ENCODE measurements around the gene IFI35.
"Not testable (repeated sequence)": the region's sequence is repeated elsewhere in the genome, so short reads cannot be mapped to it uniquely, and the experiment has no call there.

Gene IFI35

DNA sequence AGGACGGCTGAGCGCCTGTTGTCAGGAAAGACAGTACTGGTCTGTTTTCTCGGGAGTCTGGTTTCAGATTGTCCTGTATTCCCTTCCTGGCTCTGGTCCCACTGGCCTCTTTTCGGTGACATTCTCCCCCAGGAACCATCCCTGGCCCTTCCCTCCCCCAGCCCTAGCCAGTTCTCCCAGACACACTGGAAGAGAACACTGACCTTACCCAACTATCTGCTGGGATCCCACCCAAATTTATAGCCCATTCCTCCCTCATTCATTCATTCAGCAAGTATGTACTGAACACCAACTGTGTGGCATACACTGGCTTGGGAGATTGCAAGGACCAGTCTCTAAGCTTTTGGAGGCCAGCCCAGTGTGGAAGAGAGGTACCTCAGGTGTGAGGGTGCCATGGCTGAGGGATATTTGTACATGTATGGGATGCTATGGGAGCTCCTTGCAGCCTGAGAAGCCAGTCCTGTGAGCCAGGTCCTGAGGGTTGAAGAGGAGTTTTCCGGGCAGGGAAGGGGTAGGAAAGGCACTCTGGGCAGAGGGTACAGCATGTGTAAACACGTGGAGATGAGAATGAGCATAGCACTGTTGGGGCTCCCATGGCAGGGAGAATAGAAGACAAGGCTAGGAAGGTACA lies 23.7 kb downstream of the IFI35 start:
- Histone ChIP-seq H3K27me3 (ENCODE audit: control insufficient read depth, insufficient read depth, low read length) (no peaks in the 10 kb centered on the region), H3K4me1 (ENCODE audit: control insufficient read depth, insufficient read depth, low read length) (no peaks in the 10 kb centered on the region), H3K4me3 (ENCODE audit: low read length) (no peak overlapping the region), H3K9me3 (ENCODE audit: control insufficient read depth, low read length) (no peaks in the 10 kb centered on the region), H3K36me3 (ENCODE audit: control insufficient read depth, insufficient read depth, low read length) (no peaks in the 10 kb centered on the region), H3K9ac (ENCODE audit: low read length) (no peak overlapping the region)

DNA sequence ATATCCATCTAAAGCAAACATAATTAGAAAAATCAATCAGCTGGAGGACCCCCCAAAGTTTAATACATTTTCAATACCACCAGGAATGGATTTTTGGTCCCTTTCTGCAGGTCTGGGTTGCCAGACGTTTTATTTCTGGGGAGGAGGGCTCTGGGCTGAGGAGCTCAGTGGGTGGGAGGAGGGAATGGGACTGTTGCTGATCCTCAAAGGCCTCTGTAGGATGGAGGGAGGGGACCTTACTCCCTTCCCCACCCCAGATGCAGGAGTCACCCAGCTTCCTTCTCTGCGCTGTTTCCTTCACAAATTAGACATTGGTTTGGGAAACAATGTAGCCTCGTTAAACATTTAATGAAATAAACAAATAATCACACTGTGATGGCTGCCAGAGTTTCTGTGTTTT lies 25.1 kb downstream of the IFI35 start:
- no peak overlapping the region for H3K4me3 ChIP-seq (ENCODE audit: low read length)
- H3K4me1 ChIP-seq (ENCODE audit: control insufficient read depth, insufficient read depth, low read length): no peaks in the 10 kb centered on the region
- H3K36me3 ChIP-seq (ENCODE audit: control insufficient read depth, insufficient read depth, low read length): no peaks in the 10 kb centered on the region
- H3K9ac ChIP-seq (ENCODE audit: low read length): no peak overlapping the region
- H3K9me3 ChIP-seq (ENCODE audit: control insufficient read depth, low read length): no peaks in the 10 kb centered on the region
- H3K27me3 ChIP-seq (ENCODE audit: control insufficient read depth, insufficient read depth, low read length): no peaks in the 10 kb centered on the region

DNA sequence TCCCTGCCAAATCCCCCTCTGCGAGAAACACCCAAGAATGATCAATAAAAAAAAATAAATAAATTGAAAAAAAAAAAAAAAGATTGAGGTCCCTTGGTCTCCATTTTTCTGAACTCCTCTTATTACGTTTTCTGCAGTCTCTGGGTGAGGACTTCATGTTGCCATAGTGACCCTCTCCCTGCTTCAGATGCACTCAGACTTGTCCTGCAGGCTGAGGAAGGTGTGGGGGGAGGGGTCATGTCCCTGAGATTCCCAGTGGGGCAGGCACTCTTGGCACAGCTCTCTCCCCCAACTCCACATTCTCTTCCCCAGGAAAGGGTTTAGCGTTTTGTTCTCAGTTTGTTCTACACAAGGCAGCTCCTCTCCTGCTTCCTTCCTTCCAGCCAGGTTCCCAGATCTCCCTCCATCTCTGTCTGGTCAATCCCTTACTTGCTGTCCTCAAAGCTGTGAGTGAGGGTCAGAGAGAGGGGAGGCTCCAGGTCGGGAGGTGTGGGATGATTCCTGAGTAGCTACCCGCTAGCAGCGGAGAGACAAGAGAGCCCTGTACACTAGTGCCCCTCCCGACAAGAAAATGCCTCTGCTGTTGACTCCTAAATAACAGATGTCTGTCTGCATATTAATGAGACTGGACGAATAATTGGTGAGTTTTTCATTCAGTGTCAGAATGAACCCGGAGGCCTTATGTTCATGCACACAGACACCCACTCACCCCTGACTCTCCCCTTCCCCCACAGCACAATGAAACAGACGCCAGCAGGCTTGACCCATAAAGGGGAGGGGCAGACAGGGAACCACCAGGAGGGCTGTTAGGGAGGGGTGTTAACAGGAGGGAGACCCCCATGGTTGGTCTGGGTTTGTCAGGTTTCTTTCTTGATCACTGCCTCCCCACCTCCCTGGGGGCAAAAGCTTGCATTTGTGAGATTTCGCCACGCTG lies 27.6 kb downstream of the IFI35 start:
- H3K27me3 ChIP-seq (ENCODE audit: control insufficient read depth, insufficient read depth, low read length): no peaks in the 10 kb centered on the region
- no peak overlapping the region for H3K4me3 ChIP-seq (ENCODE audit: low read length)
- no peaks in the 10 kb centered on the region for H3K4me1 ChIP-seq (ENCODE audit: control insufficient read depth, insufficient read depth, low read length)
- no peaks in the 10 kb centered on the region for H3K9me3 ChIP-seq (ENCODE audit: control insufficient read depth, low read length)
- H3K9ac ChIP-seq (ENCODE audit: low read length): no peak overlapping the region
- H3K36me3 ChIP-seq (ENCODE audit: control insufficient read depth, insufficient read depth, low read length): no peaks in the 10 kb centered on the region

DNA sequence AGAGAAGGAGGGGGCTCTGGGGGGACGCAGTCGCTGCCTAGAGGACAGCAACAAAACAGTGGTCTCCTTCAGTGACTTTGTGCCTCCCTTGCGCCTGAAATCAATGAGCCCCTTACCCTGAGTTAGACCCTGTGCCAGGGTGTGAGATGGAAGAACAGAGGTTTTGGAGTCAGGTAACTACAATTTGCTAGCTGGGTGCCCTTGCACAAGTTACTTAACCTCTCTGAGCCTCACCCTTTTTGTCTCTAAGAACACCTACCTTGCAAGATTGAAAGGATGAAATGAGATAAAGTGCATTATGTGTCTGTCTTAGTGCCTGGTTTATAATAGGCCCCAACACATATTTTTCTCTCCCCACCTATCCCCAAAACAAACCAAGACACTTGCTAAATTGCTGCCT lies 28.3 kb downstream of the IFI35 start:
- Histone ChIP-seq H3K4me1 (ENCODE audit: control insufficient read depth, insufficient read depth, low read length) (no peaks in the 10 kb centered on the region), H3K9me3 (ENCODE audit: control insufficient read depth, low read length) (no peaks in the 10 kb centered on the region), H3K27me3 (ENCODE audit: control insufficient read depth, insufficient read depth, low read length) (no peaks in the 10 kb centered on the region), H3K4me3 (ENCODE audit: low read length) (no peak overlapping the region), H3K9ac (ENCODE audit: low read length) (no peak overlapping the region), H3K36me3 (ENCODE audit: control insufficient read depth, insufficient read depth, low read length) (no peaks in the 10 kb centered on the region)

DNA sequence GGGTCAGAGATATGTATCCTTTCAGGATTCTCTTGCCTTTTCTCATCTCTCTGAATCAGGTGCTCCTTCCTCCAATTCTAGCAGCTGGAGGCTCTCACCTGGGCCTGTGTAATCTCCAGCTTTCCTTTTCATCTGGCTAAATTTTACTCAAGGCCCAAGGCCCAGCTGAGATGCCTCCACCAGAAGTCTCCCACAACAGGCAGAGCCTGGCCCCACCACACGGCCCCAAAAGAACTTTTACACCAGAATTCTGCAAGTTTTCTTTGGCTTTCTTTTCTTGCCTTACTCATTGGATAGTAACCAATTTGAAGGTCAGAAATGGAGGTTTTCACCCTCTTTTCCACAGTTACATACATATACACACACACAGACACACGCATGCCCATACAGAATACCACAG lies 33.1 kb downstream of the IFI35 start:
- peaks cover 5% of the 10 kb centered on the region for H3K4me1 ChIP-seq (ENCODE audit: control insufficient read depth, insufficient read depth, low read length)
- no peaks in the 10 kb centered on the region for H3K9me3 ChIP-seq (ENCODE audit: control insufficient read depth, low read length)
- H3K36me3 ChIP-seq (ENCODE audit: control insufficient read depth, insufficient read depth, low read length): no peaks in the 10 kb centered on the region
- H3K27me3 ChIP-seq (ENCODE audit: control insufficient read depth, insufficient read depth, low read length): no peaks in the 10 kb centered on the region
- H3K4me3 ChIP-seq (ENCODE audit: low read length): no peak overlapping the region
- no peak overlapping the region for H3K9ac ChIP-seq (ENCODE audit: low read length)

DNA sequence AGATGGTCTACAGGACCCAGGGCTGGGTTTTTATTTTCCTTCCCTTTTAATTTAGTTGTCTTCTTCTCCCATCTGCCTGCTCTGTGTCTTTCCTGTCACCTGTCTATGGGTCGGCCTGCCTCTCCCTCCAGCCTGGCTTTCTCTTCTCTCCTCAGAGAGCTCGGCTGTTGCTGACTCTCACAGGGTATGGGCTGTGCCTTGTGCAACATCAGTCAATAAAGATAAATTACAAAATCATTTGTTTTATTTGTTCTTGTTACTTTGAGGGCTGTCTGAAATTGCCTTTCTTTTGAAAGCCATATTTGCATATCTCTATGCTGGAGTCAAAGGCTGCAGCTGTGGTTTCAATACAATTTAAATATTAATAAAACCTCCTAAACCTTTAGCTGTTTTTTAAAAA lies 34.1 kb downstream of the IFI35 start:
- peak overlapping the region; percentile 3 for H3K9ac ChIP-seq (ENCODE audit: low read length)
- H3K27me3 ChIP-seq (ENCODE audit: control insufficient read depth, insufficient read depth, low read length): no peaks in the 10 kb centered on the region
- no peaks in the 10 kb centered on the region for H3K9me3 ChIP-seq (ENCODE audit: control insufficient read depth, low read length)
- peaks cover 5% of the 10 kb centered on the region for H3K4me1 ChIP-seq (ENCODE audit: control insufficient read depth, insufficient read depth, low read length)
- H3K36me3 ChIP-seq (ENCODE audit: control insufficient read depth, insufficient read depth, low read length): no peaks in the 10 kb centered on the region
- no peak overlapping the region for H3K4me3 ChIP-seq (ENCODE audit: low read length)

DNA sequence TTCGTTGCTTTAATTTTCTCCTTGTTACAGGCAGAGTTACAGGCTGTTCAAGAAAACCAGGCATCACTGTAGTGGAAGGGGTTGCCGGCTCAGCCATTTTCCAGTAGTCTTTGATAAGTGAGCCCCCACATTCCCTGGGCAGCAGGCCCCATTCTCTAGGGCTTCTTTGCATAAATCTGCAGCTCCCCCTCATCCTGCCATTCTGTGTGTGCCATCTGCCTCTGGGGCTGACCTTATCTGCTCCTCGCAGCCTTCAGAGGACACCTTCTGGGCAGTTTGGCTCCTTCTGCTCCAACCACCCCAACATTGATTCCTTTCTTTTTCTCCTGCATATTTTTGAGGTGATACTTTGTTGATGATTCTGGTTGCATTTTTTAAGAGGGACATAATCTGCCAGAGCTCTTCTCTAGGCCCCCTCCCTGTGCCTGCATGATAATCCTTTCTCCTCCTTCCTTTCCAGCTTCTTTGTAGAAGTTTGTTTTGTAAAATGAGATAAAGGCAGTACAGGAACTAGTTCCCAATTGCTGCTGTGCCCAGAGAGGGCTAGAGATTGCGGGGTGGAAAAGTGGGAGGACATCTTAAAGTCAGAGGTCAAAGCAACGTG lies 35.5 kb downstream of the IFI35 start:
- H3K9me3 ChIP-seq (ENCODE audit: control insufficient read depth, low read length): no peaks in the 10 kb centered on the region
- H3K4me3 ChIP-seq (ENCODE audit: low read length): no peak overlapping the region
- H3K9ac ChIP-seq (ENCODE audit: low read length): no peak overlapping the region
- no peaks in the 10 kb centered on the region for H3K36me3 ChIP-seq (ENCODE audit: control insufficient read depth, insufficient read depth, low read length)
- no peaks in the 10 kb centered on the region for H3K27me3 ChIP-seq (ENCODE audit: control insufficient read depth, insufficient read depth, low read length)
- H3K4me1 ChIP-seq (ENCODE audit: control insufficient read depth, insufficient read depth, low read length): peaks cover 5% of the 10 kb centered on the region

DNA sequence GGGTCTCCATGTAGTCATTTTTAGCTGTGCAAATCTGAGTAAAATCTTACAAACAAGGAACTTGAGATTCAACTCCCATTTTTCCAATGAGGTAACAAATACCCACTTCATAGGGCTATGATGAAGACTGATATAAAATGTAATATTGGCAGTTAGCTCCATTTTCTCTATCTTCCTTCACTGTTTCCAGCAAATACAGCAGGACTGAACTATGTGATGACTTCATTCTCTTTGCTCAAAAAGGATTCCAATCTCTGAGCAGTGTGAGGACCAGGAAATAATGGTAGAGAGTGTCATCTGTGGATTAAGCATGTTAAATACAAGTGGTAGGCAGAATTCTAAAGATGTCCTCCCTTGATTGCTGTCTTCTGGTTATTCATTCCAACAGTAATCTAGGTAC lies 36.7 kb downstream of the IFI35 start:
- Histone ChIP-seq H3K4me3 (ENCODE audit: low read length) (no peak overlapping the region), H3K36me3 (ENCODE audit: control insufficient read depth, insufficient read depth, low read length) (no peaks in the 10 kb centered on the region), H3K9me3 (ENCODE audit: control insufficient read depth, low read length) (no peaks in the 10 kb centered on the region), H3K4me1 (ENCODE audit: control insufficient read depth, insufficient read depth, low read length) (peaks cover 5% of the 10 kb centered on the region), H3K27me3 (ENCODE audit: control insufficient read depth, insufficient read depth, low read length) (no peaks in the 10 kb centered on the region), H3K9ac (ENCODE audit: low read length) (no peak overlapping the region)

DNA sequence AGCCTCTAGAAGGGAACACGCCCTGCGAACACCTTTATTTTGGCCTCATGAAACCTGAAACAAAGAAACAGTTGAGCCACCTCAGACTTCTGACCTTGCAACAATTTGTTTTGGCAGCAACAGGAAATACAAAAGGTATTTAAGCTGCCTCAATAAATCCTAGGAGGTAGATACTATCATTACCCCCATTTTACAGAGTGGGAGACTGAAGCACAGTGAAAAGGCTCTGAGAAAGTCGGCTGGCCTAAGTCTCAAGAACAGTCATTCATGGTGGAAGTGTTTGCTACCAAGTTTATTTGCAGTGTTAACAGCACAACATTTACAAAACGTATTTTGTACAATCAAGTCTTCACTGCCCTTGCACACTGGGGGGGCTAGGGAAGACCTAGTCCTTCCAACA lies 37.4 kb downstream of the IFI35 start:
- no peak overlapping the region for H3K9ac ChIP-seq (ENCODE audit: low read length)
- H3K27me3 ChIP-seq (ENCODE audit: control insufficient read depth, insufficient read depth, low read length): no peaks in the 10 kb centered on the region
- no peaks in the 10 kb centered on the region for H3K9me3 ChIP-seq (ENCODE audit: control insufficient read depth, low read length)
- no peak overlapping the region for H3K4me3 ChIP-seq (ENCODE audit: low read length)
- H3K36me3 ChIP-seq (ENCODE audit: control insufficient read depth, insufficient read depth, low read length): no peaks in the 10 kb centered on the region
- peaks cover 5% of the 10 kb centered on the region for H3K4me1 ChIP-seq (ENCODE audit: control insufficient read depth, insufficient read depth, low read length)

DNA sequence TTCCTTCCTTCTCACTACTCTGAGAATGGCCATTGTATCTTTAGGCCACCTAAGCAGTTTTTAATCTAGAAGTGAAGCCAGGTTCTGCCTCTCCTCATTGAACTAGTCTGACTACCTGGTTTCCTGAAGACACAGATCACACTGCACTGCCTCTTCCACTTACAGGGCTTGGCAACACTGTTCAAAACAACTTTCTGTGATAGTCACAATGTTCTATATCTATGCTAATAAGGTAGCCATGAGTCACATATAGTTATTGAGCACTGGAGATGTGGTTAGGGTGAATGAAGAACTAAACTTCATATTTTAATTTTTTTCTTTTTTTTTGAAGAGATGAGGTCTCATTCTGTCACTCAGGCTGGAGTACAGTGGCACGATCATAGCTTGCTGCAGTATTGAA lies 45.4 kb downstream of the IFI35 start:
- Histone ChIP-seq H3K36me3 (ENCODE audit: control insufficient read depth, insufficient read depth, low read length) (no peaks in the 10 kb centered on the region), H3K9ac (ENCODE audit: low read length) (no peak overlapping the region), H3K4me1 (ENCODE audit: control insufficient read depth, insufficient read depth, low read length) (no peaks in the 10 kb centered on the region), H3K4me3 (ENCODE audit: low read length) (no peak overlapping the region), H3K9me3 (ENCODE audit: control insufficient read depth, low read length) (no peaks in the 10 kb centered on the region), H3K27me3 (ENCODE audit: control insufficient read depth, insufficient read depth, low read length) (no peaks in the 10 kb centered on the region)

DNA sequence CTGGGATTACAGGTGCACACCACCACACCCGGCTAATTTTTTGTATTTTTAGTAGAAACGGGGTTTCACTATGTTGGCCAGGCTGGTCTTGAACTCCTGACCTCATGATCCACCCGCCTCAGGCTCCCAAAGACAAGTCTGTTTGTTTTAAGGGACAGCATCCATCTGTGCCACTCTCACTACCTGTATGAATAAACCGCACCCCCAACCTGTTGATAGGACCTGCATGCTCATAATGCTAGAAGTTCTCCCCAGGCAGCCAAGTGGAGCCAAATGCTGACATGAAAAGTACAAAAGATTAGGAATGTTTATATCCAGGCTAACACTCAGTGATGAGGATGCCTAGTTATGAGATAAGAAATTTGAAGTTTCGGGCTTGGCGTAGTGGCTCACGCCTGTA lies 46.4 kb downstream of the IFI35 start:
- H3K4me1 ChIP-seq (ENCODE audit: control insufficient read depth, insufficient read depth, low read length); H3K9ac ChIP-seq (ENCODE audit: low read length); H3K27me3 ChIP-seq (ENCODE audit: control insufficient read depth, insufficient read depth, low read length); H3K9me3 ChIP-seq (ENCODE audit: control insufficient read depth, low read length); H3K4me3 ChIP-seq (ENCODE audit: low read length); H3K36me3 ChIP-seq (ENCODE audit: control insufficient read depth, insufficient read depth, low read length): not testable (repeated sequence)

DNA sequence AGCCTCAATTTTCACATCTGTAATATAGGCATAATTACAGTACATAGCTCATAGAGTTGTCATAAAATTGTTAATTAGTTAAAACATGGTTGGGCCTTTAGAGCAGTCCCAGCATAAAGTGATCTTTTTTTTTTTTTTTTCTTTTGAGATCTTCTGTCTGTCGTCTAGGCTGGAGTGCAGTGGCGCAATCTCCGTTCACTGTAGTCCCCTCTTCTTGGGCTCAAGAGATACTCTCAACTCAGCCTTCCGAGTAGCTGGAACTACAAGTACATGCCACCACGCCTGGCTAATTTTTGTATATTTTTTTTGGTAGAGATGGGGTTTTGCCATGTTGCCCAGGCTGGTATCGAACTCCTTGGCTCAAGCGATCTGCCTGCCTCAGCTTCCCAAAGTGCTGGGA lies 49.5 kb downstream of the IFI35 start:
- Histone ChIP-seq H3K4me3 (ENCODE audit: low read length) (no peak overlapping the region), H3K27me3 (ENCODE audit: control insufficient read depth, insufficient read depth, low read length) (no peaks in the 10 kb centered on the region), H3K36me3 (ENCODE audit: control insufficient read depth, insufficient read depth, low read length) (no peaks in the 10 kb centered on the region)

More for the DNA sequence above, 49.5 kb downstream of the IFI35 start:
- Histone ChIP-seq H3K9me3 (ENCODE audit: control insufficient read depth, low read length) (no peaks in the 10 kb centered on the region), H3K4me1 (ENCODE audit: control insufficient read depth, insufficient read depth, low read length) (no peaks in the 10 kb centered on the region), H3K9ac (ENCODE audit: low read length) (no peak overlapping the region)

Data from mucosa of stomach (tissue), 1 donor.